SU-DHL-6 (cell line): ENCODE results near the gene TMEM258.

Source experiments
- EZH2phosphoT487 ChIP-seq: fragments of 200-600 bp; sonication (generic), shearing (Covaris generic); conservative IDR thresholded peaks from 2 replicates; pipeline ENCODE4 v1.6.1; 2018; ENCODE audit warnings: mild to moderate bottlenecking, antibody characterized with exemption, low read length, moderate library complexity, mixed read lengths
- TF ChIP-seq, protein P1 (sequence below): fragments of 200-600 bp; sonication (generic); IDR thresholded peaks from one replicate; pipeline ENCODE4 v1.5.1; 2017; ENCODE audit warnings: antibody characterized with exemption, mild to moderate bottlenecking, low read length, moderate library complexity; ENCODE audit not compliant: insufficient read depth, poor library complexity, severe bottlenecking

DNA sequence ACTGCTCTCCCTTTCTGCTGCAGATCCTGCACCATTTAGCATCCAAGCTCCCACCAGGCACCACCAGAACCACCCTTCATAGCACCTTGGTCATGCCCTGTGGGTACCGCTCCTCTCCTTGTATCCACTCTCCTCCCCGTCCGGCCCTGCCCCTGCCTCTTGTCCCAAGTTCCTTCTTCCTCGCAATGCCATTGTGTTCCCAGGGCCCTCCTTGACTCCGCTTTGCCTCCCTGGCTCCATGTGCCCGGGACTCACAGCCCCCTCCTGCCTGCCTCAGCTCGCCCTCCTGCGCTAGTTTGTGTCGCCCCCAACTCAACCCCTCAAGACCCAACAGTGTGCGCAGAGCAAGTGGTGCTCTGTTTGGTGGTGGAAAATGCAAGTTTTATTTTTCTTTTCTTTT lies 46.5 kb upstream of the TMEM258 start:
- TF ChIP-seq, protein P1, sequence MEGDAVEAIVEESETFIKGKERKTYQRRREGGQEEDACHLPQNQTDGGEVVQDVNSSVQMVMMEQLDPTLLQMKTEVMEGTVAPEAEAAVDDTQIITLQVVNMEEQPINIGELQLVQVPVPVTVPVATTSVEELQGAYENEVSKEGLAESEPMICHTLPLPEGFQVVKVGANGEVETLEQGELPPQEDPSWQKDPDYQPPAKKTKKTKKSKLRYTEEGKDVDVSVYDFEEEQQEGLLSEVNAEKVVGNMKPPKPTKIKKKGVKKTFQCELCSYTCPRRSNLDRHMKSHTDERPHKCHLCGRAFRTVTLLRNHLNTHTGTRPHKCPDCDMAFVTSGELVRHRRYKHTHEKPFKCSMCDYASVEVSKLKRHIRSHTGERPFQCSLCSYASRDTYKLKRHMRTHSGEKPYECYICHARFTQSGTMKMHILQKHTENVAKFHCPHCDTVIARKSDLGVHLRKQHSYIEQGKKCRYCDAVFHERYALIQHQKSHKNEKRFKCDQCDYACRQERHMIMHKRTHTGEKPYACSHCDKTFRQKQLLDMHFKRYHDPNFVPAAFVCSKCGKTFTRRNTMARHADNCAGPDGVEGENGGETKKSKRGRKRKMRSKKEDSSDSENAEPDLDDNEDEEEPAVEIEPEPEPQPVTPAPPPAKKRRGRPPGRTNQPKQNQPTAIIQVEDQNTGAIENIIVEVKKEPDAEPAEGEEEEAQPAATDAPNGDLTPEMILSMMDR: no peak
- TF ChIP-seq EZH2phosphoT487: no peak
